ENCODE data around the gene TMEM132D. TPM values are rescaled to one million over a fixed set of nuclear protein-coding genes. Genes with fewer than 3 reads are reported as not detected.

Gene TMEM132D
- total and polyA plus RNA-seq, 4 donors, result 0.01 to 0.14 (median 0.08) TPM

- Histone ChIP-seq H3K36me3 (ENCODE audit: control insufficient read depth in 4 of 4, insufficient read depth in 3 of 4, low read depth in 1 of 4, low read length in 3 of 4) (no peaks in the 10 kb centered on the region), H3K27me3 (ENCODE audit: control insufficient read depth in 4 of 4, insufficient read depth in 4 of 4, low read length in 3 of 4) (peaks cover 0 to 6% (median under 1%) of the 10 kb centered on the region in 4 donors), H3K4me1 (ENCODE audit: control insufficient read depth in 4 of 4, insufficient read depth in 4 of 4, low read length in 3 of 4) (no peaks in the 10 kb centered on the region), H3K9me3 (ENCODE audit: control insufficient read depth in 4 of 4, low read length in 3 of 4) (peaks cover 0 to 4% (median 1%) of the 10 kb centered on the region in 4 donors), H3K9ac (ENCODE audit: low read depth in 1 of 2, low read length in 2 of 2) (no peak overlapping the region), H3K4me3 (ENCODE audit: low read depth in 1 of 3, low read length in 3 of 3) (no peak overlapping the region), H3K27ac (ENCODE audit: low read depth in 1 of 2, low read length in 2 of 2) (no peak overlapping the region)
- WGBS, result 75% methylated on average over 2 of the region's 2 CpGs
- TF ChIP-seq JUND (IDR thresholded peaks at IDR 0.05) (no peak), EGR1 (IDR thresholded peaks at IDR 0.05; ENCODE audit: low read depth in 2 of 2) (no peak)
- TF ChIP-seq, protein P1, sequence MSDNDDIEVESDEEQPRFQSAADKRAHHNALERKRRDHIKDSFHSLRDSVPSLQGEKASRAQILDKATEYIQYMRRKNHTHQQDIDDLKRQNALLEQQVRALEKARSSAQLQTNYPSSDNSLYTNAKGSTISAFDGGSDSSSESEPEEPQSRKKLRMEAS (IDR thresholded peaks at IDR 0.05), result no peak
- no peak for DNase-seq (ENCODE audit: low spot score)
Measured at GRCh38 chr12:129372348-129372747, 531.5 kb downstream of the TMEM132D start.

DNA sequence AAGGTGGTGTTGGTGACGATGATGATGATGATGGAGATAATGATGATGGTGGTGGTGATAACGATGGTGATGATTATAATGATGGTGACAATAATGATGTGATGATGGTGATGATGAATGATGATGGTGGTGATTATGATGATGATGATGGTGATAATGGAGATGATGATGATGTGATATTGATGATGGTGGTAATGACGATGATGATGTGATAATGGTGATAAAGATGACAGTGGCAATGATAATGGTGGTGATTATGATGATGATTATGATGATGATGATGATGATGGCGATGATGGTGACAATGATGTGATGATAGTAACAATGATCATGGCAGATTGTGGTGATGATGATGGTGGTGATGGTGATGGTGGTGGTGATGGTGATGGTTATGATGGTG, 532.6 kb downstream of the TMEM132D start:
- Histone ChIP-seq H3K4me1 (ENCODE audit: control insufficient read depth in 4 of 4, insufficient read depth in 4 of 4, low read length in 3 of 4) (no peaks in the 10 kb centered on the region), H3K27me3 (ENCODE audit: control insufficient read depth in 4 of 4, insufficient read depth in 4 of 4, low read length in 3 of 4) (peaks cover 0 to 10% (median under 1%) of the 10 kb centered on the region in 4 donors), H3K27ac (ENCODE audit: low read depth in 1 of 2, low read length in 2 of 2) (no peak overlapping the region), H3K36me3 (ENCODE audit: control insufficient read depth in 4 of 4, insufficient read depth in 3 of 4, low read depth in 1 of 4, low read length in 3 of 4) (no peaks in the 10 kb centered on the region), H3K9ac (ENCODE audit: low read depth in 1 of 2, low read length in 2 of 2) (no peak overlapping the region), H3K9me3 (ENCODE audit: control insufficient read depth in 4 of 4, low read length in 3 of 4) (peaks cover 0 to 2% (median 0%) of the 10 kb centered on the region in 4 donors), H3K4me3 (ENCODE audit: low read depth in 1 of 3, low read length in 3 of 3) (no peak overlapping the region)
- TF ChIP-seq FOXA2 (IDR thresholded peaks at IDR 0.05) (no peak), FOXA1 (IDR thresholded peaks at IDR 0.05) (no peak), REST (IDR thresholded peaks at IDR 0.05) (no peak), TAF1 (conservative IDR thresholded peaks at IDR 0.05) (no peak), GABPA (IDR thresholded peaks at IDR 0.05 in 1 of 2, conservative IDR thresholded peaks at IDR 0.05 in 1 of 2) (no peak), EGR1 (IDR thresholded peaks at IDR 0.05; ENCODE audit: low read depth in 2 of 2) (no peak), YY1 (IDR thresholded peaks at IDR 0.05) (no peak), RXRA (IDR thresholded peaks at IDR 0.05) (no peak), HNF4A (conservative IDR thresholded peaks at IDR 0.05) (no peak), HNF4G (IDR thresholded peaks at IDR 0.05) (no peak), RAD21 (IDR thresholded peaks at IDR 0.05) (no peak), JUND (IDR thresholded peaks at IDR 0.05) (no peak)
- TF ChIP-seq, protein P2, sequence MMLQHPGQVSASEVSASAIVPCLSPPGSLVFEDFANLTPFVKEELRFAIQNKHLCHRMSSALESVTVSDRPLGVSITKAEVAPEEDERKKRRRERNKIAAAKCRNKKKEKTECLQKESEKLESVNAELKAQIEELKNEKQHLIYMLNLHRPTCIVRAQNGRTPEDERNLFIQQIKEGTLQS (IDR thresholded peaks at IDR 0.05), result no peak
- no peak for DNase-seq (ENCODE audit: low spot score)
- WGBS, result 67% methylated on average over 4 of the region's 4 CpGs

GRCh38 chr12:129366656-129367055, 537.2 kb downstream of the TMEM132D start:
- Histone ChIP-seq H3K4me3 (ENCODE audit: low read depth in 1 of 3, low read length in 3 of 3) (no peak overlapping the region), H3K9me3 (ENCODE audit: control insufficient read depth in 4 of 4, low read length in 3 of 4) (peaks cover 0 to 2% (median 0%) of the 10 kb centered on the region in 4 donors), H3K36me3 (ENCODE audit: control insufficient read depth in 4 of 4, insufficient read depth in 3 of 4, low read depth in 1 of 4, low read length in 3 of 4) (no peaks in the 10 kb centered on the region), H3K27me3 (ENCODE audit: control insufficient read depth in 4 of 4, insufficient read depth in 4 of 4, low read length in 3 of 4) (peaks cover 0 to 9% (median 0%) of the 10 kb centered on the region in 4 donors), H3K9ac (ENCODE audit: low read depth in 1 of 2, low read length in 2 of 2) (no peak overlapping the region), H3K4me1 (ENCODE audit: control insufficient read depth in 4 of 4, insufficient read depth in 4 of 4, low read length in 3 of 4) (no peaks in the 10 kb centered on the region), H3K27ac (ENCODE audit: low read depth in 1 of 2, low read length in 2 of 2) (no peak overlapping the region)
- 76% methylated on average over 9 of the region's 9 CpGs for WGBS
- TF ChIP-seq FOXA1 (IDR thresholded peaks at IDR 0.05) (no peak), TAF1 (conservative IDR thresholded peaks at IDR 0.05) (no peak), JUND (IDR thresholded peaks at IDR 0.05) (no peak), EGR1 (IDR thresholded peaks at IDR 0.05; ENCODE audit: low read depth in 2 of 2) (no peak), RXRA (IDR thresholded peaks at IDR 0.05) (no peak), REST (IDR thresholded peaks at IDR 0.05) (no peak), SP1 (IDR thresholded peaks at IDR 0.05) (no peak), ZBTB33 (IDR thresholded peaks at IDR 0.05) (no peak), YY1 (IDR thresholded peaks at IDR 0.05) (no peak), GABPA (IDR thresholded peaks at IDR 0.05 in 1 of 2, conservative IDR thresholded peaks at IDR 0.05 in 1 of 2) (no peak), RAD21 (IDR thresholded peaks at IDR 0.05) (no peak), FOXA2 (IDR thresholded peaks at IDR 0.05) (no peak), HNF4A (conservative IDR thresholded peaks at IDR 0.05) (no peak), HNF4G (IDR thresholded peaks at IDR 0.05) (no peak)
- TF ChIP-seq, protein P1 (IDR thresholded peaks at IDR 0.05), result no peak
- no peak for DNase-seq (ENCODE audit: low spot score)

All from liver (tissue), 9 donors.